ENCODE measurements around the gene ANKLE1. TPM values are rescaled to one million over a fixed set of nuclear protein-coding genes. Genes with fewer than 3 reads are reported as not detected.
"Not testable (repeated sequence)": the region's sequence is repeated elsewhere in the genome, so short reads cannot be mapped to it uniquely, and the experiment has no call there.

Gene ANKLE1
- polyA plus RNA-seq, 1 donor from 2014 or later, result 6.1 TPM

- Mint-ChIP-seq H3K4me3 (no peak overlapping the region), H3K27me3 (no peaks in the 10 kb centered on the region), H3K4me1 (peaks cover 0 to 4% (median 0%) of the 10 kb centered on the region in 3 donors), H3K9me3 (no peaks in the 10 kb centered on the region), H3K27ac (peak overlapping the region in 1 of 3 donors; percentile 71), H3K36me3 (no peaks in the 10 kb centered on the region)
These were observed 3.9 kb downstream of the ANKLE1 start for GRCh38 chr19:17285415-17286135.

DNA sequence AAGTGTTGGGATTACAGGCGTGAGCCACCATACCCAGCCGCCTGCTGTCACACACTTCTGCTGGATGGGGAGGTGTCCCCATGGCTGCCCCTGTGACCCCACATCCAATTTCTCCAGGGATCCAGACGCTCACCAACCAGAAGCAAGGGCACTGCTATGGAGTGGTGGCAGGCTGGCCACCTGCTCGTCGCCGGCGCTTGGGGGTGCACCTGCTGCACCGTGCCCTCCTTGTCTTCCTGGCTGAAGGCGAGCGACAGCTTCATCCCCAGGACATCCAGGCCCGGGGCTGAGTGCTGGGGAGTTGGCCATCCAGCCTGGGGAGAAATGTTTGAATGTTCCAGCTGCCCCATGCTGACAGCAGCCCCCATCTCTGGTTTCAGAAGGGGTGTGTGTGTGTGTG, 4.6 kb downstream of the ANKLE1 start:
- H3K4me3 Mint-ChIP-seq, result peak overlapping the region in 1 of 4 donors; percentile 8
- H3K9me3 Mint-ChIP-seq, result no peaks in the 10 kb centered on the region
- no peaks in the 10 kb centered on the region for H3K36me3 Mint-ChIP-seq
- peaks cover 0 to 4% (median 0%) of the 10 kb centered on the region in 3 donors for H3K4me1 Mint-ChIP-seq
- H3K27me3 Mint-ChIP-seq, result no peaks in the 10 kb centered on the region
- H3K27ac Mint-ChIP-seq, result no peak overlapping the region

DNA sequence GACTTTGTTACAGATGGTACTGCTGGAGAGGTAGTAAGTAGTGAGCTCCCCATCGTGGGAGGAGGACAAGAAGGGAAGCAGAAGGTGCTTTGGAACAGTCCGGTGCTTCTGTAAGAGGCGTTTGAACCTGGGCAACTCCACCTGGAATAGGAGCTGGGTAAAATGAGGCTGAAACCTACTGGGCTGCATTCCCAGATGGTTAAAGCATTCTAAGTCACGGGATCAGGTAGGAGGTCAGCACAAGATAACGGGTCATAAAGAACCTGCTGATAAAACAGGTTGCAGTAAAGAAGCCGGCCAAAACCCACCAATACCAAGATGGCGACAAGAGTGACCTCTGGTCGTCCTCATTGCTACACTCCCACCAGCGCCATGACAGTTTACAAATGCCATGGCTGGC, 5.1 kb downstream of the ANKLE1 start:
- peaks cover 0 to 2% (median 0%) of the 10 kb centered on the region in 3 donors for H3K4me1 Mint-ChIP-seq
- H3K9me3 Mint-ChIP-seq, result no peaks in the 10 kb centered on the region
- no peaks in the 10 kb centered on the region for H3K36me3 Mint-ChIP-seq
- H3K27me3 Mint-ChIP-seq, result no peaks in the 10 kb centered on the region
- no peak overlapping the region for H3K27ac Mint-ChIP-seq
- peak overlapping the region in 1 of 4 donors; percentile 8 for H3K4me3 Mint-ChIP-seq

DNA sequence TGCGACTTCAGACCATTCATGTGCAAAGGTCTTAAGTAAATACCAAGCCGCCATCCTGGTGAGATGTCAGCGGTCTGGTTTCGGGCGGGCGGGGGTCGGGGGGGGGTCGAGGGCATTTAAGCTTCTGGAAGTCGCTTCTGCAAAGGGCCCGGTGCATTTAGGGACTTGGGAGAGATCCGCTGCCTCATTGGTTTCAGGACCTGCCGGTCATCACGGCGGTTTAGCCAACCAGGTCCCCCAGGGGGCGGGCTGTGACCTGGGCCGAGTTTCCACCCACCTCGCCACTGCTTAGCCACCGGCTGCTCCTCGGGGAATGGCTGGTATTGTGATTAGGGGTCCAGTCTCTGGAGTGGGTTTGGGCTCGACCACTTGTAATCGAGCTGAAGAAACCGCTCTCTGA, 7.8 kb downstream of the ANKLE1 start:
- no peak overlapping the region for H3K27ac Mint-ChIP-seq
- H3K27me3 Mint-ChIP-seq, result no peaks in the 10 kb centered on the region
- peaks cover 0 to 3% (median 0%) of the 10 kb centered on the region in 3 donors for H3K4me1 Mint-ChIP-seq
- H3K36me3 Mint-ChIP-seq, result no peaks in the 10 kb centered on the region
- no peak overlapping the region for H3K4me3 Mint-ChIP-seq
- no peaks in the 10 kb centered on the region for H3K9me3 Mint-ChIP-seq

DNA sequence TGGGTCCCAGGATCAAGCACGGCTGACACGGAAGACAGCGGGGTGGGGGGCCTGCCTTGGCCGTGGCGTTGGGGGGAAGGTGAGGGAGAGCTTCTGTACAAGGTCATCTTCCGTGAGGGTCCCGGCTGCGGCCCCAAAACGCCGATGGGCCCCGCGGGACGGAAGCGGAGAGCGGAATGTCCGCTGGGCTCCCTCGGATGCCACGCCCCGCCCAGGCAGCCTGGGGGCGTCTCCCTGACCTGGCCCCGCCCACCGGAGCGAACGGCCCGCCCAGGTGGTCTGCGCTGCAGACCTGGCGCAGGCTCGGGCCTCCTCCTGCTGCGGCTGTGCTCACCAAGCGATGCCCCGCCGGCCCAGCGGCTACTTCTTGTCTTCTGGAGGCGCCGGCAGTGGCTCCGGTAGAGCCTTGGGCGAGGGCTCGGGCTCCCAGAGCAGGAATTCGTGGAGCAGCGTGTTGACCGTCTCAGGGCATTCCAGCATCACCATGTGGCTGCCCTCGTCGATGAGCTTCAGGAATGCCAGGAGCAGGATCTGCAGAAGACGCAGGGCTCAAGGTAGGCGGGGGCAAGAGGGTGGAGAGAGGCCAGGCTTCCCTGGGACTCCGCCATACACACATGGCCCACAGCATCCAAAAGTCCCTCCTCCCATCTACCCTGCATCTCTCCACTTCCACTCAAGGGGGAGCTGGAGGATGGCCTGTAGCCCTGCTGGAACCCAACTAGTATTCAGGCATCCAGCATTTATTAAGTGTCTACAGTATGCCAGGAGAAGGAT, 10.8 kb downstream of the ANKLE1 start:
- Mint-ChIP-seq H3K27ac (peak overlapping the region in 2 of 3 donors; percentile 3 to 39), H3K4me1 (peaks cover 0 to 3% (median 0%) of the 10 kb centered on the region in 3 donors), H3K4me3 (peak overlapping the region; percentile 73 to 95 (median 90)), H3K27me3 (no peaks in the 10 kb centered on the region), H3K36me3 (no peaks in the 10 kb centered on the region), H3K9me3 (no peaks in the 10 kb centered on the region)

GRCh38 chr19:17293605-17294004, 11.9 kb downstream of the ANKLE1 start:
- Mint-ChIP-seq H3K27ac (no peak overlapping the region), H3K4me3 (no peak overlapping the region), H3K9me3 (no peaks in the 10 kb centered on the region), H3K27me3 (no peaks in the 10 kb centered on the region), H3K4me1 (peaks cover 0 to 3% (median 0%) of the 10 kb centered on the region in 3 donors), H3K36me3 (no peaks in the 10 kb centered on the region)

DNA sequence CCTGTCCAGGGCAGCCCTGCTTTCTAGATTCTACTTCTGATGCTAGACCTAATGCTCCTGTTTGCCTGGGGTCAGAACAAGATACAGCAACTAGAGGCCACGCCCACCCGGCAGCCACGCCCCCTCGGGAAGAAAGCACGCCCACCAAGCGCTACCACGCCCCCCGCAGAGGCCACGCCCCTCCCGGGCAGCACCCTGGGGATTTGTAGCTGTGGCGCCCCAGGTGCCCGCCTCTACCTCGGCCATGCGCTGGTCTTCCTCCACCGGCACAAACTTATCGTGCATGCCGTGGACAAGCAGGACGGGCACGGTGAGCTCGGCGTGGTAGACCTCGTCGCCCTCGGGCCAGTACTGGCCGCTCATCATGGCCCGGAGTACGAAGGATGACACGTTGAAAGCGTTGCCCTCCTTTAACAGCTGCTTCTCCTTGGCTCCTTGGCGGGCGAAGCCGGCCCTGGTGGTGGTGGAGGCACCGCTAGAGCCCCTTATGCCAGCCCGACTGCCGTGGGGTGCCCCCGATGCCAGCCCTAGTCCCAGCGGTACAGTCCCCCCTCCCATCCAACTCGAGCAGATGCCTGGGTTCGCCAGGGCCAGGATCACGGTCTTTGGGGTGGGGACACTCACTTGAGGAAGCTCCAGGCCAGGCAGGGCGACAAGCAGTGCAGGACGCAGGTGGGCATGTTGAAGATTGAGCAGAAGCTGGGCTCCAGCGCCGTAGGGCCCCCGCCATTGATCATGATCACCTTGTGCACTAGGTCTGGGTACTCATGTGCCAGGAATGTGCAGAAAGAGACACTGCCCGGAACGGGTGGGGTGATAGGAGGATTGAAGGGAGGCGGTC, 12.6 kb downstream of the ANKLE1 start:
- H3K9me3 Mint-ChIP-seq, result no peaks in the 10 kb centered on the region
- peaks cover 0 to 3% (median 0%) of the 10 kb centered on the region in 3 donors for H3K4me1 Mint-ChIP-seq
- H3K27me3 Mint-ChIP-seq, result no peaks in the 10 kb centered on the region
- H3K27ac Mint-ChIP-seq, result peak overlapping the region in 1 of 3 donors; percentile 23
- no peaks in the 10 kb centered on the region for H3K36me3 Mint-ChIP-seq
- peak overlapping the region in 1 of 4 donors; percentile 12 for H3K4me3 Mint-ChIP-seq

DNA sequence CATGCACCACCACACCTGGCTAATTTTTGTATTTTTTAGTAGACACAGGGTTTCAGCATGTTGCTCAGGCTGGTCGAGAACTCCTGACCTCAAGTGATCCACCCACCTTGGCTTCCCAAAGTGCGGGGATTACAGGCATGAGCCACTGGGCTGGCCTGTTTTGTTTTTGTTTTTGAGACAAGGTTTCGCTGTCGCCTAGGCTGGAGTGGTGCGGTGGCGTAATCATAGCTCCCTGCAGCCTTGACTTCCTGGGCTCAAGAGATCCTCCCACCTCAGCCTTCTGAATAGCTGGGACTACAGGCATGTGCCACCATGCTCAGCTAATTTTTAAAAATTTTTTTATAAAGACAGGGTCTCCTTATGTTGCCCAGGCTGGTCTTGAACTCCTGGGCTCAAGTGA, 13.8 kb downstream of the ANKLE1 start:
- not testable (repeated sequence) for H3K36me3 Mint-ChIP-seq, H3K4me1 Mint-ChIP-seq, H3K27me3 Mint-ChIP-seq, H3K4me3 Mint-ChIP-seq, H3K9me3 Mint-ChIP-seq, H3K27ac Mint-ChIP-seq

GRCh38 chr19:17296273-17296672, 14.6 kb downstream of the ANKLE1 start:
- Mint-ChIP-seq H3K36me3 (no peaks in the 10 kb centered on the region), H3K27me3 (no peaks in the 10 kb centered on the region), H3K4me1 (peaks cover 0 to 3% (median 0%) of the 10 kb centered on the region in 3 donors), H3K4me3 (no peak overlapping the region), H3K9me3 (no peaks in the 10 kb centered on the region), H3K27ac (no peak overlapping the region)

DNA sequence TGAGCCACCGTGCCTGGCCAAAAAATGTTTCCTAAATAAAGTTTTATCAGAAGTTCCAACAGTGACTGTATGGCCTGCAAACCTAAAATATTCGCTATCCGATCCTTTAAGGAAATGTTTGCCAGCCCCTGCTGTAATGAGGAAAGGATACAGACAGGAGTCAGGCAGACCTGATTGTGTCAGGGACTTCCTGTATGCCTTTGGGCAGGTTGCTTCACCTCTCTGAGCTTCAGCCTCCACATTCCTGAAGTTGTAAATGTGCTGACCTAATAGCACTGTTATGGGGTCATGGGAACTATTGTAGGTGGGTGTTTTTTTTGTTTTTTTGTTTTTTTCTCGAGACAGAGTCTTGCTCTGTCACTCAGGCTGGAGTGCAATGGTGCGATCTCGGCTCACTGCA, 15.3 kb downstream of the ANKLE1 start:
- no peak overlapping the region for H3K4me3 Mint-ChIP-seq
- H3K36me3 Mint-ChIP-seq, result no peaks in the 10 kb centered on the region
- no peaks in the 10 kb centered on the region for H3K9me3 Mint-ChIP-seq
- H3K27me3 Mint-ChIP-seq, result no peaks in the 10 kb centered on the region
- H3K4me1 Mint-ChIP-seq, result peaks cover under 1 to 4% (median 1%) of the 10 kb centered on the region in 3 donors
- no peak overlapping the region for H3K27ac Mint-ChIP-seq

- H3K27me3 Mint-ChIP-seq, result no peaks in the 10 kb centered on the region
- H3K9me3 Mint-ChIP-seq, result no peaks in the 10 kb centered on the region
- H3K4me1 Mint-ChIP-seq, result peaks cover 18 to 28% (median 19%) of the 10 kb centered on the region in 3 donors
- no peaks in the 10 kb centered on the region for H3K36me3 Mint-ChIP-seq
- H3K27ac Mint-ChIP-seq, result no peak overlapping the region
- H3K4me3 Mint-ChIP-seq, result peak overlapping the region in 1 of 4 donors; percentile 27
These were observed 19.4 kb downstream of the ANKLE1 start for GRCh38 chr19:17300992-17301619.

GRCh38 chr19:17302391-17303166, 20.9 kb downstream of the ANKLE1 start:
- Mint-ChIP-seq H3K36me3 (no peaks in the 10 kb centered on the region), H3K27ac (peak overlapping the region in 2 of 3 donors; percentile 63 to 86), H3K9me3 (no peaks in the 10 kb centered on the region), H3K4me3 (peak overlapping the region; percentile 77 to 100 (median 90)), H3K4me1 (peaks cover 22 to 28% (median 24%) of the 10 kb centered on the region in 3 donors), H3K27me3 (no peaks in the 10 kb centered on the region)

DNA sequence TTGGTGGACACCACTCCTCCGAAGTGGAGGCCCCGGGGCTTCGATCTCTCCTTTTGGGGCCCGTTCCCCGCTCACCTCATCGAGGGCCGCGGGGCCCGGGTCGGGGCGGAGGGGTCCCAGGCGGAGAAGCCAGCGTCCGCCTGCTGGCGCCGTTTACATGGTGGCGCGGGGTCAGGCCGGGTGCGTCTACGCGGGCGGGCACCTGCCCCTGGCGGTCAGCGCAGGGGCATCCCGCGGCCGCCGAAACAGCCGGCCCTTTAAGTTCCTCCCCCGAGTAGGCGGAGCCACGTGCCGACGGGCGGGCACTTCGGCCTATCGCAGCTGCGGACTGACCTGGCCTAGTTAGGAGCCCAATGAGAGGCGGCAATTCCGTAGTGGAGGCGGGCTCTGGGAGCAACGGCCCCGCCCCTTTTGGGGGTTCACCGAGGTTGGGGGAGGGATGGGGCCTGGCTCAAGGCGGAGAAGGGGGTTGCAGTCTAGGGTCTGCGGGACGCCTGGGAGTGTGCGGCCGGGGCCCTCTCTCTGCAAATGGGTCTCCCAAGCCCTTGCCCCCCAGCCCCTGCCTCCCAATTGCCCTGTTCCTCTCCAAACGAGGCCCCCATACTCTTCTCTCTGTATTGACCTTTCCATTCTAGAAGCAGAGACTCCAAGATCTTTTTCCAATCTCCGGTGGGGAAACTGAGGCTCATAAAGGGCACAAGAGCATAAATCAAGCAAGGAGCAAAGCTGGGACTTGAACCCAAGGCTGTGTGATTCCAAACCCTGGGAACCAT, 21.7 kb downstream of the ANKLE1 start, which contains the start of gene ABHD8:
TSS of gene ABHD8 (minus strand) at position 259 of the 773 bp plus-strand sequence. CDS start 1,809 bp downstream, outside the sequence.
- Mint-ChIP-seq H3K4me1 (peaks cover 27 to 28% (median 28%) of the 10 kb centered on the region in 3 donors), H3K27me3 (no peaks in the 10 kb centered on the region), H3K27ac (peak within 1 kb of the TSS in 2 of 3 donors; percentile 71 to 94), H3K4me3 (peak within 1 kb of the TSS; percentile 77 to 100 (median 90)), H3K9me3 (no peaks in the 10 kb centered on the region), H3K36me3 (no peaks in the 10 kb centered on the region)

Data from IgD-negative memory B cell (primary cell).